HL-60 (cell line): ENCODE data around the gene NBEAL1.

Source experiments
- CTCF ChIP-seq: IDR thresholded peaks from one replicate; pipeline ENCODE4 v1.5.1; 2011; ENCODE audit warnings: low read length, control low read depth, inconsistent platforms; ENCODE audit not compliant: insufficient read depth
- GABPA ChIP-seq: IDR thresholded peaks from 2 replicates; pipeline ENCODE4 v1.6.1; 2012; ENCODE audit warnings: low read depth
- POLR2AphosphoS5 ChIP-seq: IDR thresholded peaks from 2 replicates; pipeline ENCODE4 v1.6.1; 2012; ENCODE audit warnings: low read depth
- REST ChIP-seq: IDR thresholded peaks from 2 replicates; pipeline ENCODE4 v1.6.1; 2012; ENCODE audit warnings: low read depth; ENCODE audit not compliant: insufficient replicate concordance

GRCh38 chr2:203246646-203247045 lies 232.0 kb downstream of the NBEAL1 start:
- TF ChIP-seq GABPA = no peak
- TF ChIP-seq CTCF = no peak
- TF ChIP-seq REST = no peak
- no peak for TF ChIP-seq POLR2AphosphoS5
